MCF 10A (cell line): ENCODE data around the gene CNNM4. TPM values are rescaled to one million over a fixed set of nuclear protein-coding genes. Genes with fewer than 3 reads are reported as not detected.

Experiments used
- BruUV-seq: library from RNA; stranded (reverse); fragments of 400-500 nt; replicated peaks from 2 replicates; lab custom pipeline; 2021; lab: Mats Ljungman, UMichigan
- CTCF ChIA-PET: fragments of 300-600 bp; sonication (Branson Sonifier 250); formaldehyde crosslinking; extraction: SDS; loops from one replicate; lab custom pipeline; 2021; ENCODE audit warnings: antibody characterized with exemption, inconsistent platforms; lab: Yijun Ruan, JAX
- POLR2A ChIA-PET: fragments of 300-600, 350-650 bp; sonication (Branson Sonifier 250); formaldehyde crosslinking; extraction: SDS; loops from one replicate; lab custom pipeline; 2020; ENCODE audit warnings: antibody characterized with exemption, inconsistent platforms; lab: Yijun Ruan, JAX
- DNase-seq: peaks from one replicate; pipeline ENCODE4 v3.0.0-alpha.2; 2018; ENCODE audit not compliant: unreplicated experiment
- H3K27ac Mint-ChIP-seq: one replicate; pipeline ENCODE4 v1.8.0; 2022; ENCODE audit warnings: mild to moderate bottlenecking, low read depth, mixed read lengths; ENCODE audit not compliant: unreplicated experiment
- H3K27me3 Mint-ChIP-seq: one replicate; pipeline ENCODE4 v1.8.0; 2022; ENCODE audit warnings: mixed read lengths; ENCODE audit not compliant: insufficient read depth, unreplicated experiment
- H3K36me3 Mint-ChIP-seq: one replicate; pipeline ENCODE4 v1.8.0; 2022; ENCODE audit warnings: mild to moderate bottlenecking, moderate library complexity, mixed read lengths; ENCODE audit not compliant: insufficient read depth, unreplicated experiment
- H3K4me1 Mint-ChIP-seq: one replicate; pipeline ENCODE4 v1.8.0; 2022; ENCODE audit warnings: mixed read lengths; ENCODE audit not compliant: insufficient read depth, unreplicated experiment
- H3K4me3 Mint-ChIP-seq: one replicate; pipeline ENCODE4 v1.8.0; 2022; ENCODE audit warnings: mild to moderate bottlenecking, moderate library complexity, mixed read lengths; ENCODE audit not compliant: unreplicated experiment
- H3K9me3 Mint-ChIP-seq: one replicate; pipeline ENCODE4 v1.8.0; 2022; ENCODE audit warnings: mixed read lengths; ENCODE audit not compliant: unreplicated experiment
- intact Hi-C: fragments of 100-400 bp; cut with micrococcal nuclease; formaldehyde crosslinking; loops from 2 replicates; pipeline ENCODE4 v1.14.1; 2022
- microRNA-seq: library from miRNA; unstranded; fragments of <30 nt; microRNA quantifications from one replicate; pipeline ENCODE4 v1.2.0, GENCODE V29; 2022
- total RNA-seq: library from RNA; stranded (reverse); gene quantifications from 2 replicates; pipeline ENCODE4 v1.2.3, GENCODE V29; 2022
- TF ChIP-seq, protein P1 (sequence below): fragments of 200-600 bp; IDR thresholded peaks from one replicate; pipeline ENCODE4 v1.8.0; 2022; ENCODE audit warnings: antibody characterized with exemption, mild to moderate bottlenecking; ENCODE audit not compliant: unreplicated experiment

Gene CNNM4
- total RNA-seq, 1 experiment from 2014 or later: 5.0 TPM

DNA sequence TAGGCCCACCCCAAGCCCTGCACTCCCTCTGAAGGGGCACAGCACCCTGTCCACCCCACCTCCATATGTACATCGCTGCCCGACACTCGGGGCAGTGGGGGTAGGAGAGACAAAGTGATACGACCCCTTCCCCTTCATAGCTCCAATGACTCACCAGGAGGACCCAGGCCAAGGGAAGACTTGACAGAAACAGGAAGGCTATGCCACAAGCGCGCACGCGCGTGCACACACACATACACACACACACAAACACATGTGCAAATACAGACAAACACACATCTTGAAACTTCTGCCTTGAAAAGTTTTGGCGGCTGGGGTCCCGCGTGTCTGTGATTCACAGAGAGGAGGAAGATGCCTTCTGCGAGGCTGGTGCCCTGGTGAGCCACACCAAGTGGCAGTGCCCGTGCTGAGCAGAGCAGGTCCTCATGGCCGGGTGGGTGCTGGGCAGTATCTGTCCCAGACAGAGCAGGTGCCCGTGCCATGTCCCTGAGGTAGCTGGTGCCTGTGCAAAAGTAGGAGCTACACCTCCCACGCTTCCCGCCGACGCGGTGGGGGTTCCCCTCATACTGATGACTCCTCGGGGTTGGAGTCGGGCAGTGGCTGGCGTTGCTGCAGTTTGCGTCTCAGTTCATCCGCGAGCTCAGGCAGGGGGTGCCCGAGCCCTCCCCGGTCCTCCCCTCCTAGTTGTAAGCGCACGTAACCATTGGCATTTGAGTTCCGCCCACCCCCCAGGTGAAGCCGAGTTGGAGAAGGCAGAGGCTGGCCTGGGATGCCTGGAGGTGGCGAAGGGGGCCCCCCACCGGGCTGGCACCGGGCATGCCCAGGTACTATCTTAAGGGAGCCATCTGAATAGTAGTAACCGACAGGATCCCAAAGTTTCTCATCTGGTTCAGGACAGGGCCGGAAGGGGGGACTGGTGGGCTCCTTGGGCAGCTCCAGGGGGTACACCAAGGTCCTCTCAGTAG lies 99.6 kb downstream of the CNNM4 start:
- peaks cover 6% of the 10 kb centered on the region for H3K4me1 Mint-ChIP-seq
- ChIA-PET POLR2A (no interaction called here), CTCF (interaction anchor here (0.5 to 8.0 kb wide), 4 partner anchors 11 to 95 kb away, joined by 3 to 116 read pairs (median 4); no protein-coding TSS in a partner anchor)
- BruUV-seq: no TSS peak
- H3K9me3 Mint-ChIP-seq: no peaks in the 10 kb centered on the region
- intact Hi-C loops: no loop called here
- H3K36me3 Mint-ChIP-seq: peaks cover 22% of the 10 kb centered on the region
- DNase-seq: no peak
- TF ChIP-seq, protein P1, sequence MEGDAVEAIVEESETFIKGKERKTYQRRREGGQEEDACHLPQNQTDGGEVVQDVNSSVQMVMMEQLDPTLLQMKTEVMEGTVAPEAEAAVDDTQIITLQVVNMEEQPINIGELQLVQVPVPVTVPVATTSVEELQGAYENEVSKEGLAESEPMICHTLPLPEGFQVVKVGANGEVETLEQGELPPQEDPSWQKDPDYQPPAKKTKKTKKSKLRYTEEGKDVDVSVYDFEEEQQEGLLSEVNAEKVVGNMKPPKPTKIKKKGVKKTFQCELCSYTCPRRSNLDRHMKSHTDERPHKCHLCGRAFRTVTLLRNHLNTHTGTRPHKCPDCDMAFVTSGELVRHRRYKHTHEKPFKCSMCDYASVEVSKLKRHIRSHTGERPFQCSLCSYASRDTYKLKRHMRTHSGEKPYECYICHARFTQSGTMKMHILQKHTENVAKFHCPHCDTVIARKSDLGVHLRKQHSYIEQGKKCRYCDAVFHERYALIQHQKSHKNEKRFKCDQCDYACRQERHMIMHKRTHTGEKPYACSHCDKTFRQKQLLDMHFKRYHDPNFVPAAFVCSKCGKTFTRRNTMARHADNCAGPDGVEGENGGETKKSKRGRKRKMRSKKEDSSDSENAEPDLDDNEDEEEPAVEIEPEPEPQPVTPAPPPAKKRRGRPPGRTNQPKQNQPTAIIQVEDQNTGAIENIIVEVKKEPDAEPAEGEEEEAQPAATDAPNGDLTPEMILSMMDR: no peak
- no peak overlapping the region for H3K4me3 Mint-ChIP-seq
- H3K27me3 Mint-ChIP-seq: no peaks in the 10 kb centered on the region
- H3K27ac Mint-ChIP-seq: no peak overlapping the region

DNA sequence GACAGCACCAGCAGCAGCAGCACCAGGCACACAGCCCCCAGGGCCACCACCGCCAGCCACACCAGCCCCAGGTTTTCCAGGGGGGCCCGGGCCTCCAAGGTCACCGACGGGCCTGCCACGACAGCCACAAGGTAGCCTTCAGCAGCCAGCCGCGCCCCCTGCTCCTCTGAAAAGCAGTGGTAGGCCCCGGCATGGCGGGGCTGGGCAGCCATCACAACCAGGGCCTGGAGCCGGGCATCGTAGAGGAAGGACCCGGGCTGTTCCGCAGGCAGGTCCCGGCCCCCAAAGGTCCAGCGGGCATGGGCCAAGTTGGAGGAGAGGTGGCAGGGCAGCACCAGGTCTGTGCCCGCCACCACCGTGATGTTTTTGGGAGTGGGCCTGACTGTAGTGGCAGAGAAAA lies 100.4 kb downstream of the CNNM4 start:
- ChIA-PET CTCF (interaction anchor here (1.0 to 8.0 kb wide), 3 partner anchors 67 to 94 kb away, joined by 3 to 116 read pairs (median 6); no protein-coding TSS in a partner anchor), POLR2A (no interaction called here)
- H3K27ac Mint-ChIP-seq: no peak overlapping the region
- H3K9me3 Mint-ChIP-seq: no peaks in the 10 kb centered on the region
- peaks cover 22% of the 10 kb centered on the region for H3K36me3 Mint-ChIP-seq
- TF ChIP-seq, protein P1: no peak
- H3K4me3 Mint-ChIP-seq: no peak overlapping the region
- H3K27me3 Mint-ChIP-seq: no peaks in the 10 kb centered on the region
- intact Hi-C loops: no loop called here
- no TSS peak for BruUV-seq
- DNase-seq: no peak
- peaks cover 6% of the 10 kb centered on the region for H3K4me1 Mint-ChIP-seq

Small RNA genes within 50 kb of the gene (microRNA-seq; reads per million reads assigned to microRNA genes)
- 1.5 reads per million, percentile 5 among the genes with 10 or more reads in this experiment for gene MIR3127

Other genes with a start within 250 kb of the CNNM4 start
- 3.0 and 3.4 TPM in 2 replicates for gene ARID5A, start 224.2 kb upstream of the CNNM4 start, total RNA-seq
- gene KANSL3, start 122.6 kb upstream of the CNNM4 start, total RNA-seq: 36.0 and 41.4 TPM in 2 replicates
- gene FER1L5, start 118.1 kb upstream of the CNNM4 start, total RNA-seq: not detected in 2 replicates
- 6.5 and 7.1 TPM in 2 replicates for gene LMAN2L, start 20.8 kb upstream of the CNNM4 start, total RNA-seq
- gene CNNM3, start 55.4 kb downstream of the CNNM4 start, total RNA-seq: 9.1 and 9.9 TPM in 2 replicates
- gene ANKRD23, start 83.1 kb downstream of the CNNM4 start, total RNA-seq: 3.4 and 7.6 TPM in 2 replicates
- 14.0 and 17.6 TPM in 2 replicates for gene ANKRD39, start 97.1 kb downstream of the CNNM4 start, total RNA-seq
- 16.3 and 22.6 TPM in 2 replicates for gene SEMA4C, start 109.2 kb downstream of the CNNM4 start, total RNA-seq
- gene FAM178B, start 225.7 kb downstream of the CNNM4 start, total RNA-seq: not detected in 2 replicates